SK-N-SH treated with all-trans-retinoic acid at 6 μM for 48 hours (cell line): ENCODE measurements around the gene MGST3.
"Not testable (repeated sequence)": the region's sequence is repeated elsewhere in the genome, so short reads cannot be mapped to it uniquely, and the experiment has no call there.

ENCODE experiments used
- ATAC-seq: fragments of 200-7000 bp; cut with Tn5 transposase; 3 replicates; pipeline ENCODE4 v1.9.1; 2020; ENCODE audit warnings: mild to moderate bottlenecking, moderate library complexity
- ARNTL ChIP-seq: fragments of 450-650 bp; formaldehyde crosslinking; IDR thresholded peaks from 2 replicates; pipeline ENCODE4 v1.5.0; 2020; ENCODE audit warnings: low read depth, mild to moderate bottlenecking, moderate library complexity, borderline replicate concordance
- BACH2 ChIP-seq: fragments of 250-450 bp; sonication (Bioruptor Pico); IDR thresholded peaks from 2 replicates; pipeline ENCODE4 v1.9.0; 2021; ENCODE audit warnings: mild to moderate bottlenecking, borderline replicate concordance
- ESRRG ChIP-seq: fragments of 250-450 bp; sonication (Bioruptor Pico); IDR thresholded peaks from 2 replicates; pipeline ENCODE4 v1.6.1; 2021; ENCODE audit warnings: mild to moderate bottlenecking
- GLIS3 ChIP-seq: fragments of 250-450 bp; sonication (Bioruptor Pico); IDR thresholded peaks from 2 replicates; pipeline ENCODE4 v1.5.0; 2020; ENCODE audit warnings: mild to moderate bottlenecking, moderate library complexity
- ISL1 ChIP-seq: fragments of 250-450 bp; sonication (Bioruptor Pico); IDR thresholded peaks from 2 replicates; pipeline ENCODE4 v2.1.2; 2022; ENCODE audit warnings: mild to moderate bottlenecking, moderate library complexity
- OSR1 ChIP-seq: fragments of 250-450 bp; sonication (Bioruptor Pico); IDR thresholded peaks from 2 replicates; pipeline ENCODE4 v1.8.0; 2022; ENCODE audit warnings: moderate library complexity, mild to moderate bottlenecking, inconsistent platforms
- PATZ1 ChIP-seq: fragments of 250-450 bp; sonication (Bioruptor Pico); IDR thresholded peaks from 2 replicates; pipeline ENCODE4 v1.8.0; 2020; ENCODE audit warnings: mild to moderate bottlenecking, moderate library complexity, borderline replicate concordance
- PPARA ChIP-seq: fragments of 250-450 bp; sonication (Bioruptor Pico); IDR thresholded peaks from 2 replicates; pipeline ENCODE4 v1.5.0; 2020; ENCODE audit warnings: mild to moderate bottlenecking, borderline replicate concordance
- RARB ChIP-seq: fragments of 250-450 bp; sonication (Bioruptor Pico); IDR thresholded peaks from 2 replicates; pipeline ENCODE4 v1.8.0; 2021; ENCODE audit warnings: mild to moderate bottlenecking, moderate library complexity
- SNAI2 ChIP-seq: fragments of 250-450 bp; sonication (Bioruptor Pico); IDR thresholded peaks from 2 replicates; pipeline ENCODE4 v1.5.0; 2020; ENCODE audit warnings: mild to moderate bottlenecking, moderate library complexity
- TCF4 ChIP-seq: fragments of 250-450 bp; sonication (Bioruptor Pico); IDR thresholded peaks from 2 replicates; pipeline ENCODE4 v1.8.0; 2021; ENCODE audit warnings: mild to moderate bottlenecking, moderate library complexity, borderline replicate concordance
- ZC3H10 ChIP-seq: fragments of 250-450 bp; sonication (Bioruptor Pico); IDR thresholded peaks from 2 replicates; pipeline ENCODE4 v1.5.1; 2021; ENCODE audit warnings: mild to moderate bottlenecking, moderate library complexity
- ZFP3 ChIP-seq: fragments of 250-450 bp; sonication (Bioruptor Pico); IDR thresholded peaks from 2 replicates; pipeline ENCODE4 v1.5.0; 2020; ENCODE audit warnings: mild to moderate bottlenecking, moderate library complexity
- ZFP30 ChIP-seq: fragments of 450-650 bp; formaldehyde crosslinking; IDR thresholded peaks from 2 replicates; pipeline ENCODE4 v1.5.0; 2022; ENCODE audit warnings: mild to moderate bottlenecking, moderate library complexity
- ZNF565 ChIP-seq: fragments of 450-650 bp; formaldehyde crosslinking; conservative IDR thresholded peaks from 2 replicates; pipeline ENCODE4 v1.5.0; 2020; ENCODE audit warnings: low read depth, mild to moderate bottlenecking, moderate library complexity
- ZNF70 ChIP-seq: fragments of 450-650 bp; formaldehyde crosslinking; IDR thresholded peaks from 2 replicates; pipeline ENCODE4 v1.5.0; 2020; ENCODE audit warnings: mild to moderate bottlenecking, moderate library complexity
- ZNF8 ChIP-seq: fragments of 450-650 bp; formaldehyde crosslinking; IDR thresholded peaks from 2 replicates; pipeline ENCODE4 v1.5.0; 2020; ENCODE audit warnings: mild to moderate bottlenecking, moderate library complexity
- TF ChIP-seq, protein P1 (sequence below): fragments of 250-450 bp; sonication (Bioruptor Pico); IDR thresholded peaks from 2 replicates; pipeline ENCODE4 v1.8.0; 2021; ENCODE audit warnings: low read depth, mild to moderate bottlenecking, moderate library complexity, borderline replicate concordance
- TF ChIP-seq, protein P2 (sequence below): fragments of 250-450 bp; sonication (Bioruptor Pico); IDR thresholded peaks from 2 replicates; pipeline ENCODE4 v1.5.1; 2021; ENCODE audit warnings: mild to moderate bottlenecking, moderate library complexity
- TF ChIP-seq, protein P3 (sequence below): fragments of 250-450 bp; sonication (Bioruptor Pico); IDR thresholded peaks from 2 replicates; pipeline ENCODE4 v1.5.0; 2020; ENCODE audit warnings: mild to moderate bottlenecking, moderate library complexity
- TF ChIP-seq, protein P4 (sequence below): fragments of 250-450 bp; sonication (Bioruptor Pico); IDR thresholded peaks from 2 replicates; pipeline ENCODE4 v1.5.1; 2020; ENCODE audit warnings: low read depth, mild to moderate bottlenecking, moderate library complexity

Gene MGST3

DNA sequence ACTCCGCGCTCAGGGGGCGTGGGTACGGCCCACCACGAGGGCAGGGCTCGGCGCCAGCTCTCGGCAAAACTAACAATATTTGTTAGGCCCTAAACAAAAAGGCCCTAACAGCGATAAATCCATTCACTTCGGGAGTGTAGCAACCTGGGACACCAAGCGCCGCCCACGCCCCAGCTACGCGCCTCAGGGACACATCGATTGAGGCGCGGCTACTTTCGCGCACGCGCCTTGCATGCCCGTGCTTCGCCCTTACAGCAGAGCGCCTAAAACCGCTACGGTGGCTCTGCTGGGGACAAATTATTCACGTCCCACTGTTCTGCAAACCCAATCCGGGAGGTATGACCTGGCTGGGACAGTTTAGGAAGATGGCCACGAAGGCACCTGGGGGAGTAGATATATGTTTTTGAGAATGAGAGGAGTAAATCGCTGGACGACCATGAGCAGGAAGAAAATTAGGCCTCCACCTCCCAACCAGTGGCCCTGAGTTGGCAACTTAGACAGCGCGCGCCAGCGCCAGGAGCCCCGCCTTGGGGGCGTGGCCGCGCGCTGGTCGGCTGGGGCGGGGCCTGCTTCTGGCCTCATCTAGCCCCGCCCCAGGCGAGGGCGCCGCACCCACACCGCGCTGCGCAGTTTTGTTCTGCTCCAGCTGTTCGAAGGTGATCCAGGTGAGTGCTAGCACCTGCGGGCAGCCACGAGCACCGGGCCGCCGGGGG is at the start of gene MGST3:
MGST3 (plus strand) TSS at position 606 of the 713 bp plus-strand sequence. CDS start 18,614 bp downstream, outside the sequence.
- TF ChIP-seq PATZ1 (CRISPR knock-in tag) (no peak), GLIS3 (CRISPR knock-in tag) (no peak), PPARA (CRISPR knock-in tag) (no peak), ZNF565 (CRISPR knock-in tag) (no peak), ZFP3 (CRISPR knock-in tag) (no peak)
- TF ChIP-seq, protein P1, sequence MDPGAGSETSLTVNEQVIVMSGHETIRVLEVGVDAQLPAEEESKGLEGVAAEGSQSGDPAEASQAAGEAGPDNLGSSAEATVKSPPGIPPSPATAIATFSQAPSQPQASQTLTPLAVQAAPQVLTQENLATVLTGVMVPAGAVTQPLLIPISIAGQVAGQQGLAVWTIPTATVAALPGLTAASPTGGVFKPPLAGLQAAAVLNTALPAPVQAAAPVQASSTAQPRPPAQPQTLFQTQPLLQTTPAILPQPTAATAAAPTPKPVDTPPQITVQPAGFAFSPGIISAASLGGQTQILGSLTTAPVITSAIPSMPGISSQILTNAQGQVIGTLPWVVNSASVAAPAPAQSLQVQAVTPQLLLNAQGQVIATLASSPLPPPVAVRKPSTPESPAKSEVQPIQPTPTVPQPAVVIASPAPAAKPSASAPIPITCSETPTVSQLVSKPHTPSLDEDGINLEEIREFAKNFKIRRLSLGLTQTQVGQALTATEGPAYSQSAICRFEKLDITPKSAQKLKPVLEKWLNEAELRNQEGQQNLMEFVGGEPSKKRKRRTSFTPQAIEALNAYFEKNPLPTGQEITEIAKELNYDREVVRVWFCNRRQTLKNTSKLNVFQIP (CRISPR knock-in tag), result peak; percentile 65; the same call in 1 of the 2 replicates
- TF ChIP-seq, protein P2, sequence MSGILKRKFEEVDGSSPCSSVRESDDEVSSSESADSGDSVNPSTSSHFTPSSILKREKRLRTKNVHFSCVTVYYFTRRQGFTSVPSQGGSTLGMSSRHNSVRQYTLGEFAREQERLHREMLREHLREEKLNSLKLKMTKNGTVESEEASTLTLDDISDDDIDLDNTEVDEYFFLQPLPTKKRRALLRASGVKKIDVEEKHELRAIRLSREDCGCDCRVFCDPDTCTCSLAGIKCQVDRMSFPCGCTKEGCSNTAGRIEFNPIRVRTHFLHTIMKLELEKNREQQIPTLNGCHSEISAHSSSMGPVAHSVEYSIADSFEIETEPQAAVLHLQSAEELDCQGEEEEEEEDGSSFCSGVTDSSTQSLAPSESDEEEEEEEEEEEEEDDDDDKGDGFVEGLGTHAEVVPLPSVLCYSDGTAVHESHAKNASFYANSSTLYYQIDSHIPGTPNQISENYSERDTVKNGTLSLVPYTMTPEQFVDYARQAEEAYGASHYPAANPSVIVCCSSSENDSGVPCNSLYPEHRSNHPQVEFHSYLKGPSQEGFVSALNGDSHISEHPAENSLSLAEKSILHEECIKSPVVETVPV (CRISPR knock-in tag), result no peak
- ATAC-seq, result peak; percentile 92

DNA sequence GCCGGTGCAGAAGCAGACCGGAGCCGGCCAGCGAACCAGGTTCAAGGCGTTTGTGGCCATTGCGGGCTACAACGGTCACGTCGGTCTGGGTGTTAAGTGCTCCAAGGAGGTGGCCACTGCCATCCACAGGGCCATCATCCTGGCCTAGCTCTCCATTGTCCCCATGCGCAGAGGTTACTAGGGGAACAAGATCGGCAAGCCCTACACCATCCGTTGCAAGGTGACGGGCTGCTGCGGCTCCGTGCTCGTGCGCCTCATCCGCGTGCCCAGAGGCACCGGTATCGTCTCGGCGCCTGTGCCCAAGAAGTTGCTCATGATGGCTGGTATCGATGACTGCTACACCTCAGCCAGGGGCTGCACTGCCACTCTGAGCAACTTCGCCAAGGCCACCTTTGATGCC is 49.1 kb upstream of the MGST3 start:
- TF ChIP-seq ZNF8 (CRISPR knock-in tag) (no peak), ZFP3 (CRISPR knock-in tag) (no peak), OSR1 (no peak), TCF4 (CRISPR knock-in tag) (no peak), ARNTL (CRISPR knock-in tag) (no peak), ISL1 (CRISPR knock-in tag) (no peak)
- no peak for ATAC-seq

GRCh38 chr1:165586398-165586797 is 44.6 kb upstream of the MGST3 start:
- ATAC-seq, result no peak
- no peak for TF ChIP-seq ESRRG
- TF ChIP-seq ZNF565 (CRISPR knock-in tag), result no peak
- TF ChIP-seq, protein P3, sequence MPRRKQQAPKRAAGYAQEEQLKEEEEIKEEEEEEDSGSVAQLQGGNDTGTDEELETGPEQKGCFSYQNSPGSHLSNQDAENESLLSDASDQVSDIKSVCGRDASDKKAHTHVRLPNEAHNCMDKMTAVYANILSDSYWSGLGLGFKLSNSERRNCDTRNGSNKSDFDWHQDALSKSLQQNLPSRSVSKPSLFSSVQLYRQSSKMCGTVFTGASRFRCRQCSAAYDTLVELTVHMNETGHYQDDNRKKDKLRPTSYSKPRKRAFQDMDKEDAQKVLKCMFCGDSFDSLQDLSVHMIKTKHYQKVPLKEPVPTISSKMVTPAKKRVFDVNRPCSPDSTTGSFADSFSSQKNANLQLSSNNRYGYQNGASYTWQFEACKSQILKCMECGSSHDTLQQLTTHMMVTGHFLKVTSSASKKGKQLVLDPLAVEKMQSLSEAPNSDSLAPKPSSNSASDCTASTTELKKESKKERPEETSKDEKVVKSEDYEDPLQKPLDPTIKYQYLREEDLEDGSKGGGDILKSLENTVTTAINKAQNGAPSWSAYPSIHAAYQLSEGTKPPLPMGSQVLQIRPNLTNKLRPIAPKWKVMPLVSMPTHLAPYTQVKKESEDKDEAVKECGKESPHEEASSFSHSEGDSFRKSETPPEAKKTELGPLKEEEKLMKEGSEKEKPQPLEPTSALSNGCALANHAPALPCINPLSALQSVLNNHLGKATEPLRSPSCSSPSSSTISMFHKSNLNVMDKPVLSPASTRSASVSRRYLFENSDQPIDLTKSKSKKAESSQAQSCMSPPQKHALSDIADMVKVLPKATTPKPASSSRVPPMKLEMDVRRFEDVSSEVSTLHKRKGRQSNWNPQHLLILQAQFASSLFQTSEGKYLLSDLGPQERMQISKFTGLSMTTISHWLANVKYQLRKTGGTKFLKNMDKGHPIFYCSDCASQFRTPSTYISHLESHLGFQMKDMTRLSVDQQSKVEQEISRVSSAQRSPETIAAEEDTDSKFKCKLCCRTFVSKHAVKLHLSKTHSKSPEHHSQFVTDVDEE (CRISPR knock-in tag), result no peak
- TF ChIP-seq BACH2 (CRISPR knock-in tag), result no peak
- TF ChIP-seq GLIS3 (CRISPR knock-in tag), result no peak
- TF ChIP-seq, protein P1 (CRISPR knock-in tag), result no peak
- no peak for TF ChIP-seq ZNF70 (CRISPR knock-in tag)
- TF ChIP-seq ZFP3 (CRISPR knock-in tag), result no peak
- TF ChIP-seq, protein P2 (CRISPR knock-in tag), result no peak
- no peak for TF ChIP-seq ARNTL (CRISPR knock-in tag)
- TF ChIP-seq, protein P4, sequence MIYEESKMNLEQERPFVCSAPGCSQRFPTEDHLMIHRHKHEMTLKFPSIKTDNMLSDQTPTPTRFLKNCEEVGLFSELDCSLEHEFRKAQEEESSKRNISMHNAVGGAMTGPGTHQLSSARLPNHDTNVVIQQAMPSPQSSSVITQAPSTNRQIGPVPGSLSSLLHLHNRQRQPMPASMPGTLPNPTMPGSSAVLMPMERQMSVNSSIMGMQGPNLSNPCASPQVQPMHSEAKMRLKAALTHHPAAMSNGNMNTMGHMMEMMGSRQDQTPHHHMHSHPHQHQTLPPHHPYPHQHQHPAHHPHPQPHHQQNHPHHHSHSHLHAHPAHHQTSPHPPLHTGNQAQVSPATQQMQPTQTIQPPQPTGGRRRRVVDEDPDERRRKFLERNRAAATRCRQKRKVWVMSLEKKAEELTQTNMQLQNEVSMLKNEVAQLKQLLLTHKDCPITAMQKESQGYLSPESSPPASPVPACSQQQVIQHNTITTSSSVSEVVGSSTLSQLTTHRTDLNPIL (CRISPR knock-in tag), result no peak
- TF ChIP-seq ZFP30 (CRISPR knock-in tag), result no peak
- TF ChIP-seq ISL1 (CRISPR knock-in tag), result no peak
- no peak for TF ChIP-seq PPARA (CRISPR knock-in tag)
- no peak for TF ChIP-seq RARB
- TF ChIP-seq ZNF8 (CRISPR knock-in tag), result no peak
- TF ChIP-seq SNAI2, result no peak
- TF ChIP-seq OSR1, result no peak
- no peak for TF ChIP-seq ZC3H10 (CRISPR knock-in tag)
- TF ChIP-seq, all 23 proteins: peak for 0

GRCh38 chr1:165591391-165591790 is 39.6 kb upstream of the MGST3 start:
- not testable (repeated sequence) for ATAC-seq
